ENCODE data around the gene OR8K1. TPM values are rescaled to one million over a fixed set of nuclear protein-coding genes. Genes with fewer than 3 reads are reported as not detected.

The OR8K1 gene
- total RNA-seq: not detected

- ATAC-seq: no peak
These were observed at the start of gene OR8K1 for GRCh38 chr11:56345739-56346138. TSS of gene OR8K1 (plus strand) at chr11:56346039. CDS start at chr11:56346039, 0 bp downstream.

GRCh38 chr11:56296898-56297297 lies 48.9 kb upstream of the OR8K1 start:
- ATAC-seq: no peak

GRCh38 chr11:56307836-56308235 lies 38.0 kb upstream of the OR8K1 start:
- ATAC-seq: no peak

GRCh38 chr11:56314844-56315243 lies 31.0 kb upstream of the OR8K1 start, which contains the start of gene OR8K3:
TSS of gene OR8K3 (plus strand) at chr11:56315144. CDS start at chr11:56318307, 3,163 bp downstream.
- no peak for ATAC-seq

GRCh38 chr11:56331861-56332491 lies 13.9 kb upstream of the OR8K1 start:
- no peak for ATAC-seq

- no peak for ATAC-seq
These were observed 12.7 kb upstream of the OR8K1 start for GRCh38 chr11:56333156-56333555.

GRCh38 chr11:56340289-56340688 lies 5.5 kb upstream of the OR8K1 start:
- no peak for ATAC-seq

GRCh38 chr11:56353991-56354390 lies 8.2 kb downstream of the OR8K1 start, which contains the start of gene OR8J1:
TSS of gene OR8J1 (plus strand) at chr11:56354291. CDS start at chr11:56360247, 5,956 bp downstream.
- no peak for ATAC-seq

GRCh38 chr11:56375324-56375723 lies 29.5 kb downstream of the OR8K1 start, which contains the start of gene OR8U1:
TSS of gene OR8U1 (plus strand) at chr11:56375624. CDS start at chr11:56375624, 0 bp downstream.
- ATAC-seq: no peak

GRCh38 chr11:56380120-56380519 lies 34.3 kb downstream of the OR8K1 start:
- no peak for ATAC-seq

- ATAC-seq: no peak
These were observed 48.5 kb downstream of the OR8K1 start for GRCh38 chr11:56394381-56394780.

- no peak for ATAC-seq
These were observed 50.2 kb downstream of the OR8K1 start for GRCh38 chr11:56396047-56396446.

Other genes starting within 250 kb of the OR8K1 start
- not detected for gene OR8H2, start 242.4 kb upstream of the OR8K1 start, total RNA-seq
- not detected for gene OR8H3, start 223.7 kb upstream of the OR8K1 start, total RNA-seq
- not detected for gene OR8J3, start 205.8 kb upstream of the OR8K1 start, total RNA-seq
- gene OR8K5, start 185.7 kb upstream of the OR8K1 start, total RNA-seq: not detected
- gene OR5J2, start 169.4 kb upstream of the OR8K1 start, total RNA-seq: not detected
- not detected for gene OR5T2, start 111.8 kb upstream of the OR8K1 start, total RNA-seq
- gene OR5T3, start 93.8 kb upstream of the OR8K1 start, total RNA-seq: not detected
- gene OR5T1, start 71.9 kb upstream of the OR8K1 start, total RNA-seq: not detected
- not detected for gene OR8H1, start 53.8 kb upstream of the OR8K1 start, total RNA-seq
- not detected for gene OR8K3, start 30.9 kb upstream of the OR8K1 start, total RNA-seq
- not detected for gene OR8J1, start 8.3 kb downstream of the OR8K1 start, total RNA-seq
- not detected for gene OR8U1, start 29.6 kb downstream of the OR8K1 start, total RNA-seq
- gene OR5AL1, start 66.7 kb downstream of the OR8K1 start, total RNA-seq: not detected
- not detected for gene OR5M3, start 127.3 kb downstream of the OR8K1 start, total RNA-seq
- gene OR5M8, start 145.3 kb downstream of the OR8K1 start, total RNA-seq: not detected
- not detected for gene OR5M11, start 197.2 kb downstream of the OR8K1 start, total RNA-seq
- not detected for gene OR5M10, start 231.7 kb downstream of the OR8K1 start, total RNA-seq